D721Med (cell line): ENCODE data around the gene S1PR1.

Experiments
- DNase-seq: peaks from one replicate; pipeline ENCODE4 v3.0.0; 2011; ENCODE audit warnings: low spot score; ENCODE audit not compliant: insufficient read length
- FAIRE-seq: peaks from 2 replicates; lab custom pipeline; 2011; peaks lifted over from hg19 to GRCh38; lab: Jason Lieb, UNC
- CTCF ChIP-seq: IDR thresholded peaks from 2 replicates; pipeline ENCODE4 v1.5.1; 2012; ENCODE audit warnings: mild to moderate bottlenecking, control low read depth; ENCODE audit not compliant: insufficient read depth; ENCODE audit errors: missing control alignments

The S1PR1 gene

DNA sequence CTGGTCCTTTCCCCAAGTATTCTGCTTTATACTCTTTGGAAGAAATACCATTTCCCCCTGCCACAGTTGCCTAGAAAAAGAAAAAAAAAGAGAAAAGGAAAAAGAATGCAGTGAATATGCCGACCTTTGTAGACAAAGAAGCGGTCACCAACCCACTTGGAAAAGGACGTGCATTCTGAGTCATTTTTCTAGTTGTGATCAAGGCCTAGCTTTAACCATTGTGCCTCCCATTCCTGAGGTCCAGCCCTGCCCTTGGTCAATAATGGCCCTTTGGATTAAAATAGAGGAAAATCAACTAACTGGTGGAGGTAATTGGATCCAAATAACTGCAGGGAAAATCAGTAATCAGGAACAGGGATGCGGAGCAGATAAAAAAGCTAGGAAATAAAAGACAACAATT is 24.8 kb downstream of the S1PR1 start:
- FAIRE-seq = no peak
- TF ChIP-seq CTCF = no peak
- DNase-seq = no peak

DNA sequence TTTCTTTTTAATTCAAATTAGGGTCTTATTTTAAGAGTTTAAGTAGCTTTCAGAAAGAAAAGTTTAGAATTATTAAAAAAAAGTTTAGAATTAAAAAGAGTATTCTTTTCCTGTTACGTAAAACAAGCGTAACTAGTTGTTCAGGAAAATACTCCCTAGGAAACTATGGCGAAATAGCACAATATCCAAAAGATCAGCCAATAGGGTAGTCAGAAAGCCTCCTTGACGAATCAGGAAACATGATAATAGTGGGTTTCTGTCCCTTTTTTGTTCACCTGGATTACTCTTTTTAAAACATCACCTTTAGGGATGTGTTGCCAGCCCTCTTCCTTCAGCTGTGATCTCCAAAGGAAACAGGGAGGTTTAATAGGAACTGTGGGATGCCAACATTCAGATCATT is 25.2 kb downstream of the S1PR1 start:
- TF ChIP-seq CTCF = no peak
- FAIRE-seq = no peak
- no peak for DNase-seq

DNA sequence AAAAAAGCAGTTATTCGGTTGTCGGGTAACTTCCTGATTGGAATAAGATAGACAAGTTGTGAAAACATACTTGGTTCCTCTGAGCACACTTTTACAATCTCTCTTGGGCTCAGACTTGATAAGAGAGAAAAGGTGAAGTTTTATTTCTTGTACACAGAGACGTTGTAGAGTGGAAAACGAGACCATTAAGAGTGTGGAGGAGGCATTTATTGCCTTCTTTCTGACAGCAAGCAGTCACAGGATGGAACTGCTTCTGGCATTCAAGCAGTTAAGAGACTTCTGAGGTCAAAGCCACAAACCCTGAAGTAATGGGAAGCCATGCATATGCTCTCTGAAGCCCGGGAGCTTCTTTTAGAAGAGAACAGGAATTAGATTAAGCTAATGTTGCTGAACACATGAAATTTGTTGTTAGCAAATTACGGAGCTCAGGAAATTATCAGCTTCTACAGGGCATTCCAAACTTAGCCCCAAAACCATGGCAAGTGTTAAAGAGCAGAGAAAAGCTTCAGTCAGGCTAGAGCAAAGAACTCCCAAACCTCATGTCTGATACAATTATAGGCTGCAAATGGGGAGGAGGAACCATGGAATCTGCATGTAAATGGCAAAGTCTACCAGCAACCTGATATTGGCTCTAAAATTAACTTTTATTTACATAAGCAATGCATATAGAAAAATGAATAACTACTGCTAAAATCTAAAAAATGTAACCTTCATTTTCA is 26.0 kb downstream of the S1PR1 start:
- FAIRE-seq (no peak), DNase-seq (no peak)
- no peak for TF ChIP-seq CTCF

DNA sequence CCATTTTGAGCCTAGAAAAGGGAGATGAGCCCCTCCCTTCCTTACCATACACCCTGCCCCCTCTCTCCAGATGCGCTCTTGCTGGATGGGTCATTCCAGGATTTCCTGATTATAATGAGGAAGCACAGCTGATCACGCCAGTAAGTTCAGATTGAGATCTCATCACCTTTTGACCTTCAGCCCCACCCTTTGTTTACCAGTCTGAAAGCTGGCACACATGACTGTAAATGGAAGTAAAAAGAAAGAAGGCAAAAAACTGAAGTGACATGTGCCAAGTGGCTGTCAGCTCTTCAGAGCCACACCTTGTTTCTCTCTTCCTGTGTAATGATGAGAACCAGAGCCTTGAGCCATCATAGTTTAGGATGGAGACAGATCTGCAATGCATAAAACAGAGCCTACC is 27.9 kb downstream of the S1PR1 start:
- no peak for TF ChIP-seq CTCF
- DNase-seq (no peak), FAIRE-seq (no peak)

GRCh38 chr1:101265684-101266083 is 28.9 kb downstream of the S1PR1 start:
- FAIRE-seq (no peak), DNase-seq (no peak)
- TF ChIP-seq CTCF = no peak

DNA sequence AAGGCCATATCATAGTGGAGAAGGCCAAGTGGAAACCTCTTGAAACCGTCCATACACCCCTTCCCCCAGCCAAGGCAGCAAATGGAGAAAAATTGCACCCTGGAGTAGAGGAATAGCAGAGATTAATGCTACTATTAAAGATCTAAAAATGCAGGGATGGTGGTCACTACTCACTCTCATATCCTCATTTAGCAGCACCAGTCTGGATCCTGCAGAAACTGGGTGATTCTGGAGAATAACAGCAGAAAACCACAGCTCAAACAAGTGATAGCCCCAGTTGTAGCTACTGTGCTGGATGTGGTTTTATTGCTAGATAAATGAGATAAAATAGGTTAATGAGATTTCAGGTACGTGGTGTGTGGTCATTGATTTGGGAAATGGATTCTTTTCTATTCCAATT is 30.3 kb downstream of the S1PR1 start:
- DNase-seq = no peak
- no peak for FAIRE-seq
- TF ChIP-seq CTCF = no peak

DNA sequence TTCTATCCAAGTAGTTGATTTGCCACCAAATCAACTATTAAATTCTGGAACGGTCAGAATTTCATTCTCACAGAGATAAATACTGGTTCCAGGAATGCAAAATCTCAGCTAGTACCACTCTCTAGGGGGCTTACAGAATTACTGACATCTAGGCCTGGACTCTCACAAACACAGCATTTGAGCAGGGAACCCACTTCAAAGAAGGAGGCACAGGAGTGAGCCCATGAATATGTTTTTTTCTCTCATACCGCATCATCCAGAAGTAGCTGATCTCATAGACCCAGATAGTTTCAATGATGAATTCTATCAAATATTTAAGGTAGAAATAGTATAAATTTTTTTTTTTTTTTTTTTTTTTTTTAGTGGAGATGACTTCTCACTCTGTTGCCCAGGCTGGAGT is 32.1 kb downstream of the S1PR1 start:
- FAIRE-seq (no peak), DNase-seq (no peak)
- TF ChIP-seq CTCF = no peak
